ENCODE results near the gene CHRM4. TPM values are rescaled to one million over a fixed set of nuclear protein-coding genes. Genes with fewer than 3 reads are reported as not detected.
A peak's percentile ranks its signal among the peaks of the same experiment; 100 is the strongest.

CHRM4 gene
- total RNA-seq, 1 experiment from 2014 or later: 1.1 TPM

GRCh38 chr11:46389450-46390330 is 1.9 kb downstream of the CHRM4 start (continued):
- TF ChIP-seq ELF1 (IDR thresholded peaks at IDR 0.05; ENCODE audit: borderline replicate concordance, low read depth) (no peak), POLR2AphosphoS5 (IDR thresholded peaks at IDR 0.05; ENCODE audit: low read depth, low read length) (no peak), ZBTB33 (IDR thresholded peaks at IDR 0.05; ENCODE audit: extremely low read depth, insufficient replicate concordance, low read length) (no peak), JUND (IDR thresholded peaks at IDR 0.05) (no peak), ATF3 (IDR thresholded peaks at IDR 0.05) (no peak), ZNF274 (IDR thresholded peaks at IDR 0.05; ENCODE audit: low read depth, low read length) (no peak)
- TF ChIP-seq, protein P1, sequence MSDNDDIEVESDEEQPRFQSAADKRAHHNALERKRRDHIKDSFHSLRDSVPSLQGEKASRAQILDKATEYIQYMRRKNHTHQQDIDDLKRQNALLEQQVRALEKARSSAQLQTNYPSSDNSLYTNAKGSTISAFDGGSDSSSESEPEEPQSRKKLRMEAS (IDR thresholded peaks at IDR 0.05): no peak

DNA sequence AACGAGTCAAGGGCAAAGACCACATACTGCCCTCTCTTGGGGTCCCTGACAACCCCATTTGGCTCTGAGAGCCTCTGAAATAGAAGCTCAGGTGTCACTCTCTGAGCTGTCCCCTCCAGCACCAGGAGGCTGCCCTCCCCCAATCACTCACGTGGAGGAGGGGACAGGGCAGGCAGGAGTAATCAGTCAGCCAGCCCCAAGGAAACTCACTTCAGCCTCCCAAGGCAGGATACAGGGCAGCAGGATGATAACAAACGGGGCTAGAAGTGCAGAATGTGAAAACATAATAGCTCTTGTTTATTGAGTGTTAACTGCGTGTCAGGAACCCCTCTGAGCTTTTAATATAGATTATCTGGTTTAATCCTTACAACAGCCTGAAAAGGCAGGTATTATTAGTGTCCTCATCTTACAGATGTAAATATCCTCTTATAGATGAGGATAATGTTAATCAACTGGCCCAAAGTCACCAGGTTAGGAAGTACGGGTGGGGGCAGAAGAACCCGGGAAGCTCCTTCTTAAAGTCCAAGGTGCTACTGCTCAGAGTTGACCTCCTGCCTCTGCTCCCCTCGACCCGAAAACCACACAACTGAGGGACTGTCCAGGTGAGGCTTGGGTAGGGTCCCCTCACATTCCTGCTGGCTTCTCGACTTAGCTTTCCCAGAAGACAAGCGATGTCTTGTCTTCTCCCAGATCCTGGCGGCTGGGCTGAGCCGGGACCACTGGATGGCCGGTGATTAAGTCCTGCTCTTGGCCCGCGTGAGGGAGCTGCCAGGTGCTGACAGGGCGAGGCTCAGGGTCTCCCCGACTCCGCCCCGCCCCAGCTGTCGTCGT is 2.7 kb downstream of the CHRM4 start:
- H3K27ac ChIP-seq (ENCODE audit: low read depth, low read length): no peak overlapping the region
- H3K9me3 ChIP-seq (ENCODE audit: control insufficient read depth in 1 of 2, insufficient read depth in 1 of 2, low read depth in 1 of 2, low read length in 2 of 2): no peaks in the 10 kb centered on the region
- peaks cover 13 to 68% of the 10 kb centered on the region in 2 experiments for H3K4me1 ChIP-seq (ENCODE audit: control insufficient read depth in 1 of 2, insufficient read depth in 2 of 2, low read length in 2 of 2)
- intact Hi-C loops (cut with micrococcal nuclease): loop anchor here (1.0 to 10.0 kb wide), 4 partner anchors 140 to 416 kb away; partner anchors contain the start of genes ATG13 and HARBI1
- ATAC-seq (no peak), DNase-seq (ENCODE audit: low read depth, low spot score) (no peak)
- ChIA-PET CTCF (interaction anchor here (0.8 to 1.5 kb wide), 6 partner anchors 20 to 205 kb away, joined by 3 to 6 read pairs (median 3); partner anchors contain the start of gene AMBRA1), RAD21 (ENCODE audit: low non-redundant PET in 1 of 2, low total read pairs in 2 of 2, uncharacterized antibody in 2 of 2, unreplicated experiment in 2 of 2) (interaction anchor here (1.0 to 1.2 kb wide), 2 partner anchors 37 to 141 kb away, joined by 3 to 4 read pairs; no protein-coding TSS in a partner anchor), POLR2A (no interaction called here)
- H4K20me1 ChIP-seq (ENCODE audit: insufficient read depth): no peaks in the 10 kb centered on the region
- H3K79me2 ChIP-seq (ENCODE audit: insufficient read depth, low read length): no peaks in the 10 kb centered on the region
- peak overlapping the region; percentile 42 to 59; a peak in 3 of 4 replicates for H3K4me3 ChIP-seq (replicated peaks in 1 of 2; ENCODE audit: low read depth in 1 of 2, low read length in 2 of 2)
- no peaks in the 10 kb centered on the region for H3K27me3 ChIP-seq (ENCODE audit: insufficient read depth, low read length)
- H3K9ac ChIP-seq (ENCODE audit: low read length): peak overlapping the region; percentile 54; the same call in 1 of the 2 replicates
- BruUV-seq (replicated peaks): no TSS peak
- no peak overlapping the region for H2AFZ ChIP-seq (ENCODE audit: low read depth, low read length, poor library complexity, severe bottlenecking)
- peak overlapping the region; percentile 97 for H3K4me2 ChIP-seq (ENCODE audit: low read length)
- H3K9me2 ChIP-seq (ENCODE audit: insufficient read depth): no peaks in the 10 kb centered on the region
- no peaks in the 10 kb centered on the region for H3K36me3 ChIP-seq (ENCODE audit: control insufficient read depth in 1 of 2, insufficient read depth in 2 of 2, low read length in 2 of 2)
- no peak for TF ChIP-seq SIN3A (IDR thresholded peaks at IDR 0.05; ENCODE audit: low read depth)
- no peak for TF ChIP-seq EGR1 (IDR thresholded peaks at IDR 0.05; ENCODE audit: low read depth)
- no peak for TF ChIP-seq EZH2 (IDR thresholded peaks at IDR 0.05)
- TF ChIP-seq ZBTB33 (IDR thresholded peaks at IDR 0.05; ENCODE audit: extremely low read depth, insufficient replicate concordance, low read length): no peak
- no peak for TF ChIP-seq CTCF (IDR thresholded peaks at IDR 0.05 in 2 of 3, conservative IDR thresholded peaks at IDR 0.05 in 1 of 3; ENCODE audit: borderline replicate concordance in 1 of 3, insufficient read depth in 1 of 3, low read depth in 2 of 3, low read length in 2 of 3)
- TF ChIP-seq SP1 (IDR thresholded peaks at IDR 0.05; ENCODE audit: low read depth): no peak
- TF ChIP-seq SRF (IDR thresholded peaks at IDR 0.05; ENCODE audit: low read depth): no peak

All from HCT116 (cell line).